ENCODE results near the gene FAM89A.

- TF ChIP-seq, protein P1, sequence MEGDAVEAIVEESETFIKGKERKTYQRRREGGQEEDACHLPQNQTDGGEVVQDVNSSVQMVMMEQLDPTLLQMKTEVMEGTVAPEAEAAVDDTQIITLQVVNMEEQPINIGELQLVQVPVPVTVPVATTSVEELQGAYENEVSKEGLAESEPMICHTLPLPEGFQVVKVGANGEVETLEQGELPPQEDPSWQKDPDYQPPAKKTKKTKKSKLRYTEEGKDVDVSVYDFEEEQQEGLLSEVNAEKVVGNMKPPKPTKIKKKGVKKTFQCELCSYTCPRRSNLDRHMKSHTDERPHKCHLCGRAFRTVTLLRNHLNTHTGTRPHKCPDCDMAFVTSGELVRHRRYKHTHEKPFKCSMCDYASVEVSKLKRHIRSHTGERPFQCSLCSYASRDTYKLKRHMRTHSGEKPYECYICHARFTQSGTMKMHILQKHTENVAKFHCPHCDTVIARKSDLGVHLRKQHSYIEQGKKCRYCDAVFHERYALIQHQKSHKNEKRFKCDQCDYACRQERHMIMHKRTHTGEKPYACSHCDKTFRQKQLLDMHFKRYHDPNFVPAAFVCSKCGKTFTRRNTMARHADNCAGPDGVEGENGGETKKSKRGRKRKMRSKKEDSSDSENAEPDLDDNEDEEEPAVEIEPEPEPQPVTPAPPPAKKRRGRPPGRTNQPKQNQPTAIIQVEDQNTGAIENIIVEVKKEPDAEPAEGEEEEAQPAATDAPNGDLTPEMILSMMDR (IDR thresholded peaks at IDR 0.05; ENCODE audit: low read length) = no peak
- no peak for TF ChIP-seq EZH2 (optimal IDR thresholded peaks at IDR 0.05; ENCODE audit: low read depth, low read length)
These were observed 10.2 kb downstream of the FAM89A start for GRCh38 chr1:231029841-231030240.

Data from MM.1S (cell line).